PFSK-1 (cell line): ENCODE data around the gene SAMD4A.

Experiments
- FOXP2 ChIP-seq: optimal IDR thresholded peaks from 2 replicates; pipeline ENCODE3; 2011; ENCODE audit warnings: borderline replicate concordance, control low read depth, inconsistent platforms; ENCODE audit not compliant: insufficient read depth; ENCODE audit errors: extremely low read length, extremely low read depth
- POLR2AphosphoS5 ChIP-seq: IDR thresholded peaks from 2 replicates; pipeline ENCODE4 v1.6.1; 2012; ENCODE audit warnings: low read depth, mild to moderate bottlenecking, control low read depth, low read length, moderate library complexity
- SIN3A ChIP-seq: IDR thresholded peaks from 2 replicates; pipeline ENCODE4 v1.6.1; 2012; ENCODE audit warnings: mild to moderate bottlenecking, low read length, moderate library complexity, borderline replicate concordance; ENCODE audit not compliant: insufficient read depth
- TF ChIP-seq, protein P1 (sequence below), 2 experiments: IDR thresholded peaks; 2 replicates each; pipeline versions ENCODE4 v1.6.1 to v1.8.0; 2011 to 2012; ENCODE audit warnings: low read depth in 2 of 2, low read length in 2 of 2, control low read depth in 1 of 2, inconsistent platforms in 1 of 2, mild to moderate bottlenecking in 1 of 2, moderate library complexity in 1 of 2; ENCODE audit not compliant: insufficient read depth in 1 of 2

DNA sequence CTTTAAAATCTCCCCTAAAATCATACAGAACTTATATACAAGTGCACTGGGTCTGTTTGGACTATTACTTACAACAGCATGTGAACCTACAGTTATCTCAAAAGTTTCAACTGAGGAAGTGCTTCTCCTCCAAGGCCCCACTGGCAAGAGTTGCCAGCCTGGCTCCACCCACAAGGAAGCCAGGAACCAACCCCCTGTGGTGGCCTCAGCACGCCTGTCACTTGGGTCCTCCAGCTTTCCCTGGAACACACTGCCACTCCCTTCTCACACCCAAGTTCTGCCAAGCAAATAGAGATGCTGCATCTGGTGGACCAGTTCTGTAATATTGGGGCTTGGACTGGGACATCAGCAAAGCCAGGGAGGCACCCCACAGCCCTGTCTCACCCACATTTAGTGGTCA is 220.3 kb downstream of the SAMD4A start:
- TF ChIP-seq, protein P1, sequence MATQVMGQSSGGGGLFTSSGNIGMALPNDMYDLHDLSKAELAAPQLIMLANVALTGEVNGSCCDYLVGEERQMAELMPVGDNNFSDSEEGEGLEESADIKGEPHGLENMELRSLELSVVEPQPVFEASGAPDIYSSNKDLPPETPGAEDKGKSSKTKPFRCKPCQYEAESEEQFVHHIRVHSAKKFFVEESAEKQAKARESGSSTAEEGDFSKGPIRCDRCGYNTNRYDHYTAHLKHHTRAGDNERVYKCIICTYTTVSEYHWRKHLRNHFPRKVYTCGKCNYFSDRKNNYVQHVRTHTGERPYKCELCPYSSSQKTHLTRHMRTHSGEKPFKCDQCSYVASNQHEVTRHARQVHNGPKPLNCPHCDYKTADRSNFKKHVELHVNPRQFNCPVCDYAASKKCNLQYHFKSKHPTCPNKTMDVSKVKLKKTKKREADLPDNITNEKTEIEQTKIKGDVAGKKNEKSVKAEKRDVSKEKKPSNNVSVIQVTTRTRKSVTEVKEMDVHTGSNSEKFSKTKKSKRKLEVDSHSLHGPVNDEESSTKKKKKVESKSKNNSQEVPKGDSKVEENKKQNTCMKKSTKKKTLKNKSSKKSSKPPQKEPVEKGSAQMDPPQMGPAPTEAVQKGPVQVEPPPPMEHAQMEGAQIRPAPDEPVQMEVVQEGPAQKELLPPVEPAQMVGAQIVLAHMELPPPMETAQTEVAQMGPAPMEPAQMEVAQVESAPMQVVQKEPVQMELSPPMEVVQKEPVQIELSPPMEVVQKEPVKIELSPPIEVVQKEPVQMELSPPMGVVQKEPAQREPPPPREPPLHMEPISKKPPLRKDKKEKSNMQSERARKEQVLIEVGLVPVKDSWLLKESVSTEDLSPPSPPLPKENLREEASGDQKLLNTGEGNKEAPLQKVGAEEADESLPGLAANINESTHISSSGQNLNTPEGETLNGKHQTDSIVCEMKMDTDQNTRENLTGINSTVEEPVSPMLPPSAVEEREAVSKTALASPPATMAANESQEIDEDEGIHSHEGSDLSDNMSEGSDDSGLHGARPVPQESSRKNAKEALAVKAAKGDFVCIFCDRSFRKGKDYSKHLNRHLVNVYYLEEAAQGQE (IDR thresholded peaks at IDR 0.05; ENCODE audit: insufficient read depth in 1 of 2, low read depth in 2 of 2, low read length in 2 of 2) = no peak
- TF ChIP-seq POLR2AphosphoS5 (no peak), SIN3A (no peak), FOXP2 (no peak)
